ENCODE measurements around the gene IFITM5.
"Not testable (repeated sequence)": the region's sequence is repeated elsewhere in the genome, so short reads cannot be mapped to it uniquely, and the experiment has no call there.

IFITM5 gene

GRCh38 chr11:308740-309665 lies 9.7 kb upstream of the IFITM5 start:
- H3K36me3 ChIP-seq (replicated peaks); H3K27me3 ChIP-seq (replicated peaks); DNase-seq; H3K27ac ChIP-seq; in situ Hi-C loops (cut with HindIII; ENCODE audit: low pct_ligation_motif_present, low sequenced_read_pairs): not testable (repeated sequence)
- H3K4me3 ChIP-seq (ENCODE audit: low read depth, low read length), result peak overlapping the region; percentile 48

GRCh38 chr11:307766-308708 lies 8.7 kb upstream of the IFITM5 start, which contains the start of gene IFITM2:
Gene IFITM2, plus strand, starts transcription at chr11:307816. Its CDS starts 377 bp downstream, at chr11:308193.
- peak; percentile 47 for DNase-seq
- in situ Hi-C loops (cut with HindIII; ENCODE audit: low pct_ligation_motif_present, low sequenced_read_pairs); H3K27ac ChIP-seq; H3K27me3 ChIP-seq (replicated peaks); H3K36me3 ChIP-seq (replicated peaks): not testable (repeated sequence)
- peak within 1 kb of the TSS; percentile 64 for H3K4me3 ChIP-seq (ENCODE audit: low read depth, low read length)

- no peak overlapping the region for H3K27ac ChIP-seq
- TF ChIP-seq CTCF (IDR thresholded peaks at IDR 0.05; ENCODE audit: low read depth, low read length, missing control alignments), result no peak
Observed at GRCh38 chr11:306645-307371, 7.5 kb upstream of the IFITM5 start.

GRCh38 chr11:305844-306211 lies 6.5 kb upstream of the IFITM5 start:
- no peak for TF ChIP-seq CTCF (IDR thresholded peaks at IDR 0.05; ENCODE audit: low read depth, low read length, missing control alignments)
- no peaks in the 10 kb centered on the region for H3K27me3 ChIP-seq (replicated peaks)
- H3K27ac ChIP-seq, result no peak overlapping the region
- in situ Hi-C loops (cut with HindIII; ENCODE audit: low pct_ligation_motif_present, low sequenced_read_pairs), result no loop called here
- H3K36me3 ChIP-seq (replicated peaks), result no peaks in the 10 kb centered on the region
- H3K4me3 ChIP-seq (ENCODE audit: low read depth, low read length), result no peak overlapping the region
- DNase-seq, result no peak

More at GRCh38 chr11:306645-307371, 7.5 kb upstream of the IFITM5 start:
- H3K4me3 ChIP-seq (ENCODE audit: low read depth, low read length), result no peak overlapping the region
- H3K27me3 ChIP-seq (replicated peaks), result no peaks in the 10 kb centered on the region
- DNase-seq, result no peak
- no peaks in the 10 kb centered on the region for H3K36me3 ChIP-seq (replicated peaks)
- in situ Hi-C loops (cut with HindIII; ENCODE audit: low pct_ligation_motif_present, low sequenced_read_pairs), result no loop called here

GRCh38 chr11:304915-305843 lies 5.9 kb upstream of the IFITM5 start:
- TF ChIP-seq CTCF (IDR thresholded peaks at IDR 0.05; ENCODE audit: low read depth, low read length, missing control alignments), result peak; percentile 85
- H3K4me3 ChIP-seq (ENCODE audit: low read depth, low read length), result no peak overlapping the region
- in situ Hi-C loops (cut with HindIII; ENCODE audit: low pct_ligation_motif_present, low sequenced_read_pairs), result no loop called here
- no peaks in the 10 kb centered on the region for H3K36me3 ChIP-seq (replicated peaks)
- H3K27me3 ChIP-seq (replicated peaks), result peaks cover 2% of the 10 kb centered on the region
- no peak overlapping the region for H3K27ac ChIP-seq
- DNase-seq, result peak; percentile 59

GRCh38 chr11:304061-304506 lies 4.8 kb upstream of the IFITM5 start:
- Histone ChIP-seq H3K27me3 (replicated peaks) (peaks cover 2% of the 10 kb centered on the region), H3K27ac (no peak overlapping the region), H3K36me3 (replicated peaks) (no peaks in the 10 kb centered on the region), H3K4me3 (ENCODE audit: low read depth, low read length) (no peak overlapping the region)
- no peak for TF ChIP-seq CTCF (IDR thresholded peaks at IDR 0.05; ENCODE audit: low read depth, low read length, missing control alignments)
- DNase-seq, result no peak
- in situ Hi-C loops (cut with HindIII; ENCODE audit: low pct_ligation_motif_present, low sequenced_read_pairs), result no loop called here
